ENCODE measurements around the gene ISOC2.

Gene ISOC2, protein sequence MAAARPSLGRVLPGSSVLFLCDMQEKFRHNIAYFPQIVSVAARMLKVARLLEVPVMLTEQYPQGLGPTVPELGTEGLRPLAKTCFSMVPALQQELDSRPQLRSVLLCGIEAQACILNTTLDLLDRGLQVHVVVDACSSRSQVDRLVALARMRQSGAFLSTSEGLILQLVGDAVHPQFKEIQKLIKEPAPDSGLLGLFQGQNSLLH

DNA sequence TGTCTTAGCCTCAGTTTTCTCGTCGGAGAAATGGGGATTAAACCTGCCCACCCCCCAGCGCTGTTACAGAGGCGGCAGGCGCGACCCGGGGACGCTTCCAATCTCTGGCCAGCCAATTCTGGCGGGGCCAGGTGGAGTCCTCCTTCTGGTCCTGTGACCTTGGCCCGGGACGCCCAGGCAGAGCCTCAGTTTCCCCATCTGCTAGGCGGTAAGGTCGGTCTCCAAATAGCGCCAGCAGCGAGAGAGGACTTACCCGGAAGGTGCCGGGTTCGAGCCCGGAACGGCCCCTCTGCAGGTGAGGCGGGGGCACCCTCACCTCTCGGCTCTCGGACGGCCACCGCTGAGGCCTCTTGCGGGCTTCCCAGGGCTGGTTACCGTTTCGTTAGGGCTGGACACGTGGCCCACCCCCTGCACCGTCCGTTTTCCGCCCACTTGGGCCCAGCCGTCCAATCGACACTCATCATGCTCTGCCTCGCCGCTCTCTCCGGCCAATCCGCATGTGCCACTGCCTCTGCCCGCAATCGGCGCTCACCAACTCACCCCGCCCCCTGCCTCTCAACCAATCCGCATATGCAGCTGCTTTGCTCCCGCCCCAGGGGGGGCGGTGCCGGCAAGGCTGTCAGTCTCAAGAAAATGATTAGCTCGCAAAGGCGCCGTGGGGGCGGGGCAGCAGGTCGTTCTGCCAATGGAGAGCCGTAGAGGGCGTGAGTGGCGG is at the start of gene ISOC2:
Gene ISOC2, minus strand, starts transcription at position 384 of the 715 bp plus-strand sequence. CDS start 5,156 bp downstream, outside the sequence.
- Histone ChIP-seq H3K9me3 (ENCODE audit: severe bottlenecking) (no peaks in the 10 kb centered on the region), H3K27me3 (ENCODE audit: insufficient read depth, low read depth, severe bottlenecking) (no peaks in the 10 kb centered on the region), H3K27ac (peak within 1 kb of the TSS; percentile 83), H3K36me3 (peaks cover 2% of the 10 kb centered on the region; the same call in 1 of the 2 replicates), H3K4me3 (ENCODE audit: low read depth, low read length) (peak within 1 kb of the TSS; percentile 96)
- TF ChIP-seq, protein P1, sequence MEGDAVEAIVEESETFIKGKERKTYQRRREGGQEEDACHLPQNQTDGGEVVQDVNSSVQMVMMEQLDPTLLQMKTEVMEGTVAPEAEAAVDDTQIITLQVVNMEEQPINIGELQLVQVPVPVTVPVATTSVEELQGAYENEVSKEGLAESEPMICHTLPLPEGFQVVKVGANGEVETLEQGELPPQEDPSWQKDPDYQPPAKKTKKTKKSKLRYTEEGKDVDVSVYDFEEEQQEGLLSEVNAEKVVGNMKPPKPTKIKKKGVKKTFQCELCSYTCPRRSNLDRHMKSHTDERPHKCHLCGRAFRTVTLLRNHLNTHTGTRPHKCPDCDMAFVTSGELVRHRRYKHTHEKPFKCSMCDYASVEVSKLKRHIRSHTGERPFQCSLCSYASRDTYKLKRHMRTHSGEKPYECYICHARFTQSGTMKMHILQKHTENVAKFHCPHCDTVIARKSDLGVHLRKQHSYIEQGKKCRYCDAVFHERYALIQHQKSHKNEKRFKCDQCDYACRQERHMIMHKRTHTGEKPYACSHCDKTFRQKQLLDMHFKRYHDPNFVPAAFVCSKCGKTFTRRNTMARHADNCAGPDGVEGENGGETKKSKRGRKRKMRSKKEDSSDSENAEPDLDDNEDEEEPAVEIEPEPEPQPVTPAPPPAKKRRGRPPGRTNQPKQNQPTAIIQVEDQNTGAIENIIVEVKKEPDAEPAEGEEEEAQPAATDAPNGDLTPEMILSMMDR (IDR thresholded peaks at IDR 0.05; ENCODE audit: low read depth, low read length) = no peak
- DNase-seq = peak; percentile 100

DNA sequence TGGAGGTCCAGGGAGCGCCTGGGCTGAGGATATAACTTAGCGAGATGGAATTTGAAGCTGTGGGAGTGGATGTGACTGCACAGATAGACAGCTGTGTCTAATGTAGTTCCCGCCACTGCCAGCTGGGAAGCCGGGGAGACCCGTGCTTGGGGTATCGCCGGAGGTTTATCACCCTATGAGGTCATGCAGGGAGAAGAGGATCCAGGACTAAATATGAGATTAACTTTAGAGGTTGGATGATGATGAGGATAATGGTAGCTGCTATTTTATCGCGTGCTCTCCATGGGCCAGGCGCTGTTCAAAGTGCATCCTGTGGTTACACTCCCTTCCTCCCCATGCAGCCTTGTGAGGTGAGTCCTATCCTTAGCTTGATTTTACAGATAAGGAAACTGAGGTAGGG is 46.7 kb upstream of the ISOC2 start:
- TF ChIP-seq, protein P1 (IDR thresholded peaks at IDR 0.05; ENCODE audit: low read depth, low read length) = no peak
- Histone ChIP-seq H3K27ac (no peak overlapping the region), H3K27me3 (ENCODE audit: insufficient read depth, low read depth, severe bottlenecking) (no peaks in the 10 kb centered on the region), H3K4me3 (ENCODE audit: low read depth, low read length) (no peak overlapping the region), H3K36me3 (peaks cover 5% of the 10 kb centered on the region), H3K9me3 (ENCODE audit: severe bottlenecking) (peaks cover 5% of the 10 kb centered on the region)
- no peak for DNase-seq

DNA sequence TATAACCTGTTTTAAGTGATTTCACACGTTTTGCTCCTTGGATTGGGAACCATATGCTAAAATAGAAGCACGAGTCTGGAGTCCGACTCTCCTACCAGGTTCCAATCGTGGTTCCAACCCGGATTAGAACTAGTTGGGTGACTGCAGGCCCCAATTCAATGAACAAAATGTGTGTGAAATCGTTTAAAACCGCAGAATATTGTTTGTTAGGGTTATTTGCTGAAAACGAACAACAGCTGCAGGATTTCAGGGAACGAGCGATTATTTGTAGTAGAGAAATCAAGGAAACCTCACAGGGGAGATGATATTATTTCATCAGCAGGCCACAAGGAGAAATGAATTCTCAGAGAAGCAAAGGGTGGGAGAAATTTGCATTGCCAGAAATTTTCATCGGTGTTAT is 43.5 kb upstream of the ISOC2 start:
- Histone ChIP-seq H3K27me3 (ENCODE audit: insufficient read depth, low read depth, severe bottlenecking) (no peaks in the 10 kb centered on the region), H3K4me3 (ENCODE audit: low read depth, low read length) (no peak overlapping the region), H3K9me3 (ENCODE audit: severe bottlenecking) (peaks cover 22% of the 10 kb centered on the region), H3K27ac (no peak overlapping the region), H3K36me3 (peaks cover 5% of the 10 kb centered on the region)
- no peak for DNase-seq
- TF ChIP-seq, protein P1 (IDR thresholded peaks at IDR 0.05; ENCODE audit: low read depth, low read length) = no peak

GRCh38 chr19:55504252-55504603 is 42.8 kb upstream of the ISOC2 start:
- Histone ChIP-seq H3K4me3 (ENCODE audit: low read depth, low read length) (no peak overlapping the region; the same call in 1 of the 2 replicates), H3K9me3 (ENCODE audit: severe bottlenecking) (peaks cover 22% of the 10 kb centered on the region), H3K27me3 (ENCODE audit: insufficient read depth, low read depth, severe bottlenecking) (no peaks in the 10 kb centered on the region), H3K36me3 (peaks cover 5% of the 10 kb centered on the region), H3K27ac (peak overlapping the region; percentile 83; the same call in 1 of the 2 replicates)
- TF ChIP-seq, protein P1 (IDR thresholded peaks at IDR 0.05; ENCODE audit: low read depth, low read length) = no peak
- DNase-seq = no peak

- peak overlapping the region; percentile 50 for H3K4me3 ChIP-seq (ENCODE audit: low read depth, low read length)
- H3K9me3 ChIP-seq (ENCODE audit: severe bottlenecking) = peaks cover 22% of the 10 kb centered on the region
- H3K36me3 ChIP-seq = peaks cover 5% of the 10 kb centered on the region
- peak; percentile 93 for DNase-seq
- TF ChIP-seq, protein P1 (IDR thresholded peaks at IDR 0.05; ENCODE audit: low read depth, low read length) = peak; percentile 90
- H3K27me3 ChIP-seq (ENCODE audit: insufficient read depth, low read depth, severe bottlenecking) = no peaks in the 10 kb centered on the region
- peak overlapping the region; percentile 83 for H3K27ac ChIP-seq
Measured at GRCh38 chr19:55503502-55504251, 42.2 kb upstream of the ISOC2 start.
